Stimulated activated CD4-positive, alpha-beta T cell treated with anti-CD3 and anti-CD28 coated beads, Interleukin-4, amount 100 ng/mL, for 48 hours (primary cell): ENCODE results near the gene TMC8.
"Not testable (repeated sequence)": the region's sequence is repeated elsewhere in the genome, so short reads cannot be mapped to it uniquely, and the experiment has no call there.

Source experiments
- DNase-seq, 2 donors: peaks; one replicate each; pipeline ENCODE4 v3.0.0-alpha.2; 2020; ENCODE audit warnings: low read depth in 2 of 2

The TMC8 gene

GRCh38 chr17:78130437-78131101, at the start of gene TMC8:
Gene TMC8, plus strand, starts transcription at chr17:78130771. Its CDS starts 818 bp downstream, at chr17:78131589.
- no peak for DNase-seq

GRCh38 chr17:78081551-78081950, 49.0 kb upstream of the TMC8 start:
- no peak for DNase-seq

GRCh38 chr17:78082355-78082872, 48.2 kb upstream of the TMC8 start:
- DNase-seq: not testable (repeated sequence)

- no peak for DNase-seq
Measured at GRCh38 chr17:78082988-78083387, 47.6 kb upstream of the TMC8 start.

GRCh38 chr17:78086740-78087139, 43.8 kb upstream of the TMC8 start:
- no peak for DNase-seq

- DNase-seq: no peak
Measured at GRCh38 chr17:78088529-78088928, 42.0 kb upstream of the TMC8 start.

- DNase-seq: no peak
Measured at GRCh38 chr17:78089576-78090281, 40.8 kb upstream of the TMC8 start.

- no peak for DNase-seq
Measured at GRCh38 chr17:78092794-78093324, 37.7 kb upstream of the TMC8 start.

GRCh38 chr17:78095035-78095434, 35.5 kb upstream of the TMC8 start:
- DNase-seq: no peak

- no peak for DNase-seq
Measured at GRCh38 chr17:78096093-78096492, 34.5 kb upstream of the TMC8 start.

- DNase-seq: no peak
Measured at GRCh38 chr17:78101112-78101511, 29.5 kb upstream of the TMC8 start.

- no peak for DNase-seq
Measured at GRCh38 chr17:78101542-78101941, 29.0 kb upstream of the TMC8 start.

- DNase-seq: no peak
Measured at GRCh38 chr17:78103311-78103710, 27.3 kb upstream of the TMC8 start.

GRCh38 chr17:78104540-78104941, 26.0 kb upstream of the TMC8 start:
- no peak for DNase-seq

- DNase-seq: no peak
Measured at GRCh38 chr17:78105101-78105500, 25.5 kb upstream of the TMC8 start.

- DNase-seq: no peak
Measured at GRCh38 chr17:78105551-78105950, 25.0 kb upstream of the TMC8 start.

- DNase-seq: no peak
Measured at GRCh38 chr17:78106211-78106610, 24.4 kb upstream of the TMC8 start.

GRCh38 chr17:78107457-78107856, 23.1 kb upstream of the TMC8 start:
- no peak for DNase-seq

GRCh38 chr17:78107976-78108725, 22.4 kb upstream of the TMC8 start:
- no peak for DNase-seq

- DNase-seq: no peak
Measured at GRCh38 chr17:78108726-78109488, 21.7 kb upstream of the TMC8 start.

- DNase-seq: no peak
Measured at GRCh38 chr17:78109489-78109761, 21.1 kb upstream of the TMC8 start.
